SK-N-MC (cell line): ENCODE data around the gene OR8B2.
"Not testable (repeated sequence)": the region's sequence is repeated elsewhere in the genome, so short reads cannot be mapped to it uniquely, and the experiment has no call there.

Experiments used
- EZH2 ChIP-seq: fragments of 200-600 bp; sonication (generic); IDR thresholded peaks from one replicate; pipeline ENCODE4 v1.6.1; 2017; ENCODE audit warnings: antibody characterized with exemption
- POLR2AphosphoS5 ChIP-seq: IDR thresholded peaks from 2 replicates; pipeline ENCODE4 v1.6.1; 2012; ENCODE audit warnings: mild to moderate bottlenecking, low read depth, low read length, borderline replicate concordance

- TF ChIP-seq POLR2AphosphoS5, EZH2: not testable (repeated sequence)
Measured at GRCh38 chr11:124396847-124397246, 12.5 kb upstream of the OR8B2 start.
